K562 (cell line): ENCODE measurements around the gene ST7. TPM values are rescaled to one million over a fixed set of nuclear protein-coding genes. Genes with fewer than 3 reads are reported as not detected.

Experiments used
- ELK1 ChIP-seq: sonication (generic); formaldehyde crosslinking; IDR thresholded peaks from 2 replicates; pipeline ENCODE4 v1.8.1; 2022; ENCODE audit warnings: missing genetic modification reagents
- GMEB1 ChIP-seq: fragments of 250-450 bp; sonication (Bioruptor Pico); IDR thresholded peaks from 2 replicates; pipeline ENCODE4 v1.4.0; 2020; ENCODE audit warnings: mild to moderate bottlenecking
- MBD2 ChIP-seq: sonication (generic); IDR thresholded peaks from 2 replicates; pipeline ENCODE4 v1.6.1; 2016; ENCODE audit warnings: low read depth, borderline replicate concordance
- MYNN ChIP-seq, 2 experiments: sonication (generic); formaldehyde crosslinking in 1 of 2; IDR thresholded peaks; 2 replicates each; pipeline versions ENCODE4 v1.5.0 to v1.6.1; 2016 to 2020; ENCODE audit warnings: antibody characterized with exemption in 1 of 2, missing genetic modification reagents in 1 of 2
- RNF219 ChIP-seq: fragments of 250-450 bp; sonication (Bioruptor Pico); IDR thresholded peaks from 2 replicates; pipeline ENCODE4 v1.5.0; 2022; ENCODE audit warnings: mild to moderate bottlenecking
- RREB1 ChIP-seq: fragments of 250-450 bp; sonication (Bioruptor Pico); IDR thresholded peaks from 2 replicates; pipeline ENCODE4 v1.4.0; 2020
- ZBTB11 ChIP-seq, 3 experiments: fragments of 200-800 bp in 1 of 3; fragments of 250-450 bp in 1 of 3; fragments of 450-650 bp in 1 of 3; sonication (Bioruptor Pico) in 1 of 3; sonication (Bioruptor generic) in 1 of 3; formaldehyde crosslinking in 1 of 3; IDR thresholded peaks; 2 replicates each; pipeline versions ENCODE4 v1.6.1 to v1.8.0; 2016 to 2022; ENCODE audit warnings: mild to moderate bottlenecking in 2 of 3, missing genetic modification characterization in 2 of 3, missing compliant biosample characterization in 1 of 3, moderate library complexity in 1 of 3
- ZFX ChIP-seq: sonication (generic); formaldehyde crosslinking; IDR thresholded peaks from 2 replicates; pipeline ENCODE4 v1.8.0; 2022; ENCODE audit warnings: mild to moderate bottlenecking, missing genetic modification reagents, moderate library complexity
- ZNF589 ChIP-seq: fragments of 200-800 bp; sonication (Bioruptor generic); IDR thresholded peaks from 2 replicates; pipeline ENCODE4 v1.6.1; 2016; ENCODE audit warnings: low read depth, missing genetic modification characterization, missing compliant biosample characterization
- polyA plus RNA-seq, 8 experiments: library from polyadenylated mRNA; depleted of rRNA in 4 of 8; stranded (reverse) in 5 of 8; unstranded in 3 of 8; fragments of >200 nt; fragmentation: Nextera tagmentation in 2 of 8; fragmentation: Illumina TruSeq in 1 of 8; extraction: Ambion mirVana in 2 of 8; extraction: Trizol in 1 of 8; gene quantifications; 2 replicates each; pipeline versions ENCODE4 v1.2.1 to v1.2.3, GENCODE V29; 2011 to 2014; ENCODE audit warnings: inconsistent platforms in 1 of 8, missing spikeins in 1 of 8
- total RNA-seq, 7 experiments: library from RNA; depleted of rRNA in 6 of 7; stranded (reverse); fragments of >200 nt in 6 of 7; fragmentation: Illumina TruSeq in 2 of 7; extraction: Trizol in 2 of 7; gene quantifications; 2 replicates each; pipeline versions ENCODE4 v1.2.1 to v1.2.3, GENCODE V29; 2011 to 2021; ENCODE audit warnings: low replicate concordance in 1 of 7

The ST7 gene
- total and polyA plus RNA-seq, 9 of the 15 experiments (the other 6 are each of a cell fraction or from before 2014, with no cell fraction given) = 23.9 to 56.3 (median 36.9) TPM

- TF ChIP-seq RREB1 (CRISPR knock-in tag) = no peak
- 0 out of 2 replicates have a peak, but pooled peaks have one; percentile 15 for TF ChIP-seq RNF219 (CRISPR knock-in tag)
- no peak for TF ChIP-seq ELK1 (CRISPR knock-in tag)
- peak in 2 of 3 experiments; percentile 53 to 93; a peak in 2 of 6 replicates for TF ChIP-seq ZBTB11 (CRISPR knock-in tag; IDR thresholded peaks at IDR 0.05)
- no peak for TF ChIP-seq GMEB1 (CRISPR knock-in tag)
- peak; percentile 61 for TF ChIP-seq MBD2
- TF ChIP-seq ZFX = peak; percentile 73
- no peak for TF ChIP-seq ZNF589 (CRISPR knock-in tag)
- no peak for TF ChIP-seq MYNN (IDR thresholded peaks at IDR 0.05)
- TF ChIP-seq MYNN (CRISPR knock-in tag; IDR thresholded peaks at IDR 0.05) = no peak
Measured at GRCh38 chr7:116952635-116953371, 498 bp upstream of the ST7 start (continued).
